GM21528 (cell line): ENCODE results near the gene MSL3.

Experiments
- ATAC-seq: cut with Tn5 transposase; IDR thresholded peaks from one replicate; pipeline ENCODE4 v1.9.1; 2021; ENCODE audit warnings: mild to moderate bottlenecking, moderate library complexity; ENCODE audit not compliant: unreplicated experiment, low FRiP score

The MSL3 gene

GRCh38 chrX:11758400-11759171, 549 bp downstream of the MSL3 start:
- peak; percentile 53 for ATAC-seq

- ATAC-seq: no peak
These were observed 1.1 kb downstream of the MSL3 start for GRCh38 chrX:11759172-11759460.

DNA sequence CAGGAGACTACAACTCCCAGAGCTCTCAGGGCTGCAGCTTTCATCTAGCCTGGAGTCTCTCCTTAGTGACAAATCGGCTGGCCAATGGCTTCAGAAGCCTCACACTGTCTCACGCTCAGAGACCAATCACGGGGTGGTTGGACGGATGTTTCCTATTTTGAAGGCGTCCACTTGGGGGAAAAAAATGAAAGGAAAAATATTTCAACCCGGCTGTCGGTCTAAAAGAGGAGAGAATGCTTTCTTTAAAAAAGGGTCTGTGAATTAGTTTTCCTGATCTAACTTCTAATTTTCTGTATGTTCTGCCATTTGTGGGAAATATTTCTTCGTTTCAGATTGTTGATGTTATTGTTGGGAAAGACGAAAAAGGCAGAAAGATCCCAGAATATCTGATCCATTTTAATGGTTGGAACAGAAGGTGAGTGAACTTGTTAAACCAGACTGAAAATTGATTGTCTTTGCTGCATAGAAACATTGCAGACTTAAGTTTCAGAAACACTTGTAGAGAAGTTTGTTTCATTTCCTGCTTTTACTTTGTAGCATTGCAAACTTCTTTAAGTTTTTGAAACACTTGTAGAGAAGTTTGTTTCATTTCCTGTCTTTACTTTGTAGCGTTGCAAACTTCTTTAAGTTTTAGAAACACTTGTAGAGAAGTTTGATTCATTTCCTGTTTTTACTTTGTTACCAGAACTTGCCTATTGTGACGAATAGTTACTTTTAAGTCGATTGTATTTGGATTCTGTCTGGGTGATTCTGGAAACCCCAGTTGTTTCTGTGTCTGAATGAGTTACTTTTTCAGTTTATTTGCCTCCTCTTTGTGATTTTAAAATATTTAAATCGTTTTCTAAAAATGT, 1.6 kb downstream of the MSL3 start:
- peak; percentile 75 for ATAC-seq

GRCh38 chrX:11760958-11761357, 2.9 kb downstream of the MSL3 start:
- ATAC-seq: no peak

- ATAC-seq: no peak
These were observed 6.6 kb downstream of the MSL3 start for GRCh38 chrX:11764602-11765067.

GRCh38 chrX:11765449-11765848, 7.4 kb downstream of the MSL3 start:
- no peak for ATAC-seq

DNA sequence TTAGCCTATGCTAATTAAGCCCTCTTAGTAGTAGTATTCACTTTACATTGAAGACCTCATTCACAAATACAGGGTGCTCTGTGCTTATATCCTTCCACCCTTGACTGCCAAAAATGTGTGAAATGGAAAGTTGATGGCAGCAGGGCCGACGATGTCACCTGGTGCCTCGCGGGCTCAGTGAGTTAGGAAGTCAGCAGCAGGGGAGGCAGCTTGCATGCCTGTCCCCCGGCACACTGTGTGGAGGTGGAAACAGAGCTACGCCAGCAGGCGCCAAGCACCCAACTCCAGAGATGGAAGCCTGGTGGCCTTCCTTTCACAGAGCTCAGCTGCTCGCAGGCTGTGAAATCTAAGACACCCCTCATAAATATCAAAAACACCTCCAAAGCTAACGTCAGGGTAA, 8.4 kb downstream of the MSL3 start:
- ATAC-seq: no peak

GRCh38 chrX:11768039-11768438, 10.0 kb downstream of the MSL3 start:
- ATAC-seq: peak; percentile 78

DNA sequence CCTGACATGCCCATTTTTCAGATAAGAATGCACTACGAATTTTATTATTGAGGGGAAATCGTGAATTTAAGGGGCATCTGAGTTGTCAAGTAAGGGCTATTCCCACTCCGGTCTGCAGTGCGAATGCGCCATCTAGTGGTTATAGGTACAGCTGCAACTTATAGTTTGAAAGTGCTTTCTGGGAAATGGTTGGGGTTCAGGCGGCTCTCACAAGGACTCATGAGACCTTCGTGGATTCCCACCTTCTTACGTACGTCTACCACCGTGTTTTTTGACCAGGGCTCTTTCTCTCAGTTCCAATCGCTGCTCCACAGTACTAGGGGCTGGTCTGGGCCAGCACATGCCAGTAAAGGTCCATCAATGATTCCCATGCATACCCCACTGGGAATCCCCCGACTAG, 12.3 kb downstream of the MSL3 start:
- no peak for ATAC-seq

GRCh38 chrX:11778230-11778629, 20.2 kb downstream of the MSL3 start:
- ATAC-seq: no peak

DNA sequence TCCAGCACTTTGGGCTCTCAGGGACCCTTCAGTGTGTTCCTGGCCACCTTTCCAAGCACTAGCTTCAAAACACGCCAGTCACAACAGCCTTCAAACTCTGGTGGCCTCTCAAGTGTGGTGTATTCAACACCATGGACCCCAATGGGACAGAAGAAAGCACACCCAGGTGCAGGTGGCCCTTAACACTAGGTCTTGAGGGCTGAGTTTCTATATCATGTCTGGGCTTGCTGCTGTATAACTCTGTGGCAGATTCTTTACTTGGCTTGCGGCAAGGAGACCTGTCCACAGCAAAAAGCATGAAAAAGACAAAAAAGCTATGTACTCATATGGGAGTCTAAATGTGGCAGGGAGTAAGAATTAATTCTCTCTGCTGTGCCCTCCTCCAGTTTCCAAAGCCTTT, 23.1 kb downstream of the MSL3 start:
- no peak for ATAC-seq

DNA sequence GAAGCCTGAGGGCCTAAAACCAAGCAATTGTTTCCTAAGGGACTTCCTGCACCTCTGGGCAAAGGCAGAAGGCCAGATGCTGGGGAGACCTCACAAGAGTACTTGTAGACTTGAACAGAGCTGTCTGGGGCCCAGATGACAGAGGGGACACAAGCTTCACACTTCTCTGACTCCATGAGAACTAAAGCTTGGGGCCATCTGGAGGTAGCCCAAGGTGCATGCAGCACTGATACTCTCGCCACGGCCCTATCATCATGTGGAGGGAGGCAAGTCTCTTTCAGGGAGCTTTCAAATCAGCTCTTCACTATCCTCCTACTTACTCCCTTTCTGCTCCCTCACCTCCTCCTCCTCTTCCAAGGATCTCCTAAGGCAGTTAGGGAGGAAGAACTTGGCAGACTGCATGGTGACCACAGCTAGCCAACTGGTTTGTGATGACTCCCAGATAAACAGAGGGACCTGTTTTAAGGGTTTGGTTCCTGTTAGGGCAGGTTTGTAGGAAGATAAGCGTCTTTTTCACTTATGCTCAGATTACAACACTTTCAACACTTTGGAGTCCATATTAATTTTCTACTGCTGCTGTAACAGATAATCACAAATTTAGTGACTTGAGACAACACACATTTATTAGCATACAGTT, 23.8 kb downstream of the MSL3 start:
- no peak for ATAC-seq

- no peak for ATAC-seq
These were observed 26.5 kb downstream of the MSL3 start for GRCh38 chrX:11784543-11784942.

DNA sequence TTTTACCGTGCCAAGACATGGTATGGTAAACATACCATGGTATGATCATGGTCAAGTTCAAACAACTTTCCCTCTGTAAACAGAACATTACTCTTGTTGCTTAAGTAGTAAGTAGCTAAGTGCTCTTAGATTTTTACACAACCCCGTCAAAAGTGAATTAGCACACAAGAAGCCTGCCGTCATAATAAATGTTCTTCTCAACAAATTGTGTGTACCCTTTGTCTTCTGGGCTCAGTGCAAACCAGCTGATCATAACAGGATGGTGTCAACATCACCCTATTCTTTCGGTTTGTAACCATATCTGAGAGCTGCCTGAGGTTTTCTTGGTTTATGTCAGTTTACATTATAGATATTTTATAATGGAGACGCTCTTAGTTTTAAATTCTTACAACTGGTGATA, 28.8 kb downstream of the MSL3 start:
- no peak for ATAC-seq

DNA sequence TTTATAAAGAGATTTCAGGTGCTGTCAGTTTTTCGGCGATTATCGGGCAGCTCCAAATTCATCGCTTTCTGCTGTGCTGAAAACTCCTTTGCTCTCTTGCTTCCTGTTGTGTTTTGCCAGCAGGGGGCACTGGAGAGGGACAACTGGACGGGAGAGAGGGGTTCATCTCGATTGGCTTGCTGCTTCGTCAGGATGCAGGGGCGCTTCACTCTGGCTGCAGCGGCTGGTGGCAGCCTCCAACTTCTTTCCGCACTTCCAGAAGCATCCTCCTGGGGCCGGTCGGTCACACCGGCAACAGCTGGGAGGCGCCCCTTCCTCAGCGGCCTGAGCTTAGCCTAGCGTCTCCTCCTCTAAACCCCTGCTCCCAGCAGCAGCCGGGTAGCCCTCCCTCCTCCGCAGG, 29.5 kb downstream of the MSL3 start:
- ATAC-seq: no peak

- peak; percentile 50 for ATAC-seq
These were observed 31.8 kb downstream of the MSL3 start for GRCh38 chrX:11789809-11790208.

DNA sequence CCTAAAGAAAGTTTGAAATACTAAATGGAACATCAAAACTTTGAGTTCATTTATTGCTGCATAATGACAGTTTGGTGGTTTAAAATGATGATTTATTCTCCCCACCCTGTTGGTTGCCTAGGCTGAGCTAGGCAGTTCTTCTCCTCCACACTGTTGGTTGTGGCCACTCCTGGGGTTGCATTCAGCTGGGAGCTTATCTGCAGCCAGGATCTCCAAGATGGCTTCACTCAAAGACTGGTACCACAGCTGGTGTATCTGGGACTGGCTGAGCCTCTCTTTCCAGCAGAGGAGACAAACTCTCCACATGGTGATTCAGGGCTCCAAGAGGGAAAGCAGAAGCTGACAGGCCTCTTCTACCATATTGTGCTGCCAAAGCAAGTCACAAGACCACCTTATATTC, 33.1 kb downstream of the MSL3 start:
- ATAC-seq: no peak

- ATAC-seq: no peak
These were observed 33.5 kb downstream of the MSL3 start for GRCh38 chrX:11791537-11791936.

- peak; percentile 86 for ATAC-seq
These were observed 34.7 kb downstream of the MSL3 start for GRCh38 chrX:11792461-11793421.

DNA sequence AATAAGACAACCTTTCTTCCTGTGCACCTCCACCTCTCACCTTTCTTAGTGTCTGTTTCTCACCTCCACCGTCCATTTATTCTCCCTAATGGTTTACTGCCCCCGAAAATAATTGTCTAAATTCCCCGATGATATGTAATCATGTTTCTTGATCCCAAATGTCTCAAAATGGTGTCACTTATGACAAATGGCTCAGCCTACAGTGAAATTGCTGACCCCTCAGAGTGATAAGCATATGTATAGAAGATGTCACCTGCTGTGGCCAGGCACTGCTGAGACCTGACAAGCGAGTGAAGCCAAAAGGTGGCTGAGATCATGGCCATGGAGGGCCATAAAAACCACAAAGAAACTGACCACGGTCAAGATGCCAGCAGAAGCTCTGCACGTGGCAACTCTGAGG, 35.7 kb downstream of the MSL3 start:
- no peak for ATAC-seq
